HPDE6-E6E7 (cell line): ENCODE measurements around the gene TLNRD1.

ENCODE experiments used
- DNase-seq: peaks from one replicate; pipeline ENCODE4 v3.0.0; 2011; ENCODE audit warnings: missing footprints; ENCODE audit errors: extremely low spot score

TLNRD1 gene

DNA sequence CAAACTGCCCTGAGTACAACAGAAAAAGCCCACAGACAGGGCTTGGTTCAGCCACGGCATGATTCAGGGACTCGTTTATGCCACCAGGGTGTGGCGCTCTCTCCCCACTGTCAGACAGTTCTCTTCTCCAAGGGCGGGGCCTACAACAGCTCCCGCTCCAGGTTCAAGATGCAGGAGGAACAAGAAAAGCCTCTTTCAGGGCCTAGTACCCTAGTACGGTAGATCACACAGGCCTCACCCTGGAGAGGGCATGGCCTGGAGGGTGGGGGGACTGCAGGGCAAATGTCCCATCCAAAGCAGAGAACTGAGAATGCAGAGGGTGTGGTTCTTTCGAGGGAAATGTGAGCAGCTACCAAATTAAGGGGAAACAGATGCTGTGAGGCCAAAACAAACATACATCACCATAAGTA lies 23.1 kb upstream of the TLNRD1 start:
- DNase-seq, result no peak

DNA sequence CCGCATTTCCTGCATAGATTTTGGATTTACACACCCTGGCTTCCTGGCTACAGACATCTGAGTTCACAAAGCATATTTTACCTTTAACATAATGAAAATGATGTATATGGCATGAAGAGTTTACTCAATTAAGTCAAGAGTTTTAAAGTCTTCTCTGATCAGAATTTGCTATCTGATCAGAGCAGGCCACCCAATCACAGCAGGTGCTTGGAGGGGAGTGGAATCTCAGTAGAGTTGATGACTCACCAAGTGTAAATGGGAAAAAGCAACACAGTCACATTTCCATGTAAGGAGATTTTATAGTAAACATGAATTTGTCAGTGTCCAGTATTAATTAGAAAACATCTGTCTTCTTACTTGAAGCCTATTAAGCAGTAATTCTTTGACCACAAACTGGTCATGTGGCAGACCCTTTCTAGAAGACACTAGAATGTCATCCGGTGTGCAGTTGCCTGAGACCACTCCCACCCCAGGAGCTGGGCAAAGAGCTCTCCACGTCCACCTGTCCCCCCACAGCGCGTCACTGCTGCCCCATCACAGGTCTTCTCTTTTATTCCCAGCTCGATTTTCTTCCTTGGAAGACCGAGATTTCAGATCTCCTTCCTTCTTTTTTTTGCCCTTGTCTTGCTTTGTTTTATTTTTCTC lies 21.9 kb upstream of the TLNRD1 start:
- DNase-seq, result no peak

DNA sequence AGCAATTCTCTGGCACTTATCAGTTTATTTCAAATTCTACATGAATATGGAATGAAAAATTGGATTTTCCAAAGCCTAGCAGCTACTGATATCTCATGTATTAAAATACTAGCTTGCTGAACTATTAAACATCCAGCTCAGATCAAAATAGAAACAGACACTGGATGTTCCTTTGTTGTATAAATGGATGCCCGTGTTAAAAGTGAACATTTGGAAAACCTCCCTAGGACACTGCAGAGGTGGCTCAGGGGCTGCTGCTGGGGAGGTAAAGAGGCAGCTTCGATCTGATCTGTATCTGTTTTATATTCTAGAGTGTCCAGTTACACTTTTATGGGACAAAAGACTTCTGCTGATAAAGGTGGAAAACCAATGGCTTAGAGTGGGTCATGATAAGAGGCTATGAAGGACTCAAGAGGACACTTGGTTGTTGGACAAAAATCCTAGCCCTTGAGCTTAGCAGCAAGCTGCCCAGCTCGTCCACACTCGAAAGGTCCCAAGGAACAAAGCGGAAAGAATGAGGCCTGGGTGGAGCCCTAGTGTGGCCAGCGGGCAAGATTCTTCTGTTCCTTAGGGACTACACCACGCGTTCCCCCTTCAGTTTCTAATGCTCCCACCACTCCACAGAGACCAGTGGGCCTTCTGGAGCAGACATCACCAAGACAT lies 21.1 kb upstream of the TLNRD1 start:
- no peak for DNase-seq

DNA sequence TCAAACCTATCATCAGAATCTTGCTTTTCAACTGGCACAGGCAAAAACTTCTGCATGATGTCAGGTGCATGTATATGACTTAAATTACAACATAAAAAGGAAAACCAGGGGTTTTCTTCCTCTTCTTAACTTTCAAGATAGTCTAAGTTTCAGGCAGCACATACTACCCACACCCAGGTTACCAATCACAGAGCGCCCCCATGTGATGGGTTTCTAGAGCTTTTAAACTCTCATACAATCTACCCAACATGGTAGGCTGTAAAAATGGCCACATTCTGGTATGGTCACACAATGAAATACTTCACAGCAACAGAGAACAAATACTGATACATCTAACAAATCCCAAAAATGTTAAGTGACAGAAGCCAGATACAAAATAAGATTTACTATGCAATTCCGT lies 18.5 kb upstream of the TLNRD1 start:
- DNase-seq, result no peak

DNA sequence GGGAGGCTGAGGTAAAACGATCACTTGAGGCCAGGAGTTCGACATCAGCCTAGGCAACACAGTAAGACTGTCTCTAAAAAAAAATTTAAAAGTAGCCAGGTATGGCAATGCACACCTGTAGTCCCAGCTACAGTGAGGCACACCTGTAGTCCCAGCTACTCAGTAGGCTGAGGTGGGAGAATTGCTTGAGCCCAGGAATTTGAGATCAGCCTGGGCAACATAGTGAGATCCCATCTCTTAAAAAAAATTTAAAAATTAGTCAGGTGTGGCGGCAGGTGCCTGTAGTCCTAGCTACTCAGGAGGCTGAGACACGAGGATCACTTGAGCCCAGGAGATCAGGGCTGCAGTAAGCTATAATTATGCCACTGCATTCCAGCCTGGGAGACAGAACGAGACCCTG lies 17.9 kb upstream of the TLNRD1 start:
- no peak for DNase-seq

DNA sequence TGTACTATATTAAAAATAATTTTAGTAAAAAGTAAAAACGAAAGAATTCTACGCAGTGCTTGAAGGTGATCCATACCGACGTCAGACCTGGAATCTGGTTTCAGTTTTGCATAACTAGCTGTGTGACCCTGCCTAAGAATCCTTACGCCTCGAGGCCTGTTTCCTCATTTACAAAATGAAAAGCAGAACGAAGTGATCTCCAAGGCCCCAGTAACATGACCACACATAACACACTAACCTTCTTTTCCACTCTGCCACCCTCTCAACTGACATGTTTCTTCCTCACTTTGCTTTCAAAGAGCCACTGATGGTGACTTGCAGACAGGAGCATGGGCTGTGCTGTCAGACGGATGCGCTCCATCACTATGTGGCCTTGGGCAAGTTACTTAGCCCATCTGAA lies 15.9 kb upstream of the TLNRD1 start:
- no peak for DNase-seq

DNA sequence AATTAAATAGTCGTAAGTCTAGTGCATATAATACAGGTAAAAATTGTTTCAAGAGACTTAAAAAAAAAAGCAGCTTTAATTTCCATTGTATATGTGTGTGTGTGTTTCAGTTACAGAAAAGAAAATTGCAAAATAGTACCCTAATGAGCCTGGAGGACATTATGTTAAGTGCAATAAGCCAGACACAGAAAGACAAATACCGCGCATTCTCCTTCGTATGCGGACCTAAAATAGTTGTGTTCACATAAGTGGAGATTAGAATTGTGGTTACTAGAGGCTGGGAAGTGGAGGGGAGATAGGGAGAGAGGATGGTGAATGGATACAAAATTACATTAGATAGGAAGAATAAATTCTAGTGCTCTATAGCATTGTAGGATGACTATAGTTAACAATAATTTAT lies 14.7 kb upstream of the TLNRD1 start:
- DNase-seq, result no peak

DNA sequence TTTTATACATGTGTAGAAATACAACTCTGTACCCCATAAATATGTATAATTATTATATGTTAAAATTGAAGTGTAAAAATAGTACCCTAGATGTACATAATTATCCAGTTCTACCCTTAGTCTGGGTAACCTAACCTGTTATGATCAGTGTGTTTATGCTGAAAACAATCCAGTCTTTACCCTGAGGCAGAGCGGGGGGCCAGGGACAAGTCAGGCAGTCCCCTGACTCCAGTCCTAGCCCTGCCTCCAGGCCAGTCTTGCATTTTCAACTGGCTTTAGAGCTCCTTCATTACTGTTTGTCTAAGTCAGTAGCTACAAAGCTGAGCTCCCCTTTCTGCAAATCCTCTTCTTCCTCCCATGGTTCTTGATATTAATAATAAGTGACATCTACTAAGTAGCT lies 14.2 kb upstream of the TLNRD1 start:
- no peak for DNase-seq

DNA sequence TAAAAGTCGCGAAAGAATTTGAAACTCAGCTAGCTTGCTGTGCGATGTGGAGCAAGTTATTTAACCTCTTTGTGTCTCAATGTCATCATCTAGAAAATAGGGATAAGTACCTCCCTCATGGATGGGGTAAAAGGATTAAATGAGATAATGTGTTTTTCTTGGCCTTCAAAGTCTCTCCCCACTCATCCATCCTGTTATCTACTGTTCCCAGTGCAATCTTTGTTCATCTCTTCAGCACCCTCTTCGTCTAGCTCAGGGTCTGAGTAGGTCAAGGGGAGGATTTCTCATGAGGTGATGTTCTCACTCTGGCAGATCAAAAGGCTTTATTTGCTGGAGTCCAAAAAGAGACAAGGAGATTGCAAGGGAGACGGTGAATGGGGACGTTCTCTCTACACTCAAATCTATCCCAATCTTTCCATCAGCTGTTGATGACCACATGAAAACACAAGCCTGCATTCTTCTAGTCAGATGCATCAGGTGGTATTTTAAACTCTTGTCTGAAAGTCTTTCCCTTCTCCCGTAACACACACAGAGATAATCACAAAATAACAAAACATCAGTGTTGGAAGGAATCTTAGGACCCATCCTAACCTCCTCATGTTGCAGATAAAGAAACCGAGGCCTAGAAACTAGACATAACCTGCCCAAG lies 12.5 kb upstream of the TLNRD1 start:
- DNase-seq, result no peak

DNA sequence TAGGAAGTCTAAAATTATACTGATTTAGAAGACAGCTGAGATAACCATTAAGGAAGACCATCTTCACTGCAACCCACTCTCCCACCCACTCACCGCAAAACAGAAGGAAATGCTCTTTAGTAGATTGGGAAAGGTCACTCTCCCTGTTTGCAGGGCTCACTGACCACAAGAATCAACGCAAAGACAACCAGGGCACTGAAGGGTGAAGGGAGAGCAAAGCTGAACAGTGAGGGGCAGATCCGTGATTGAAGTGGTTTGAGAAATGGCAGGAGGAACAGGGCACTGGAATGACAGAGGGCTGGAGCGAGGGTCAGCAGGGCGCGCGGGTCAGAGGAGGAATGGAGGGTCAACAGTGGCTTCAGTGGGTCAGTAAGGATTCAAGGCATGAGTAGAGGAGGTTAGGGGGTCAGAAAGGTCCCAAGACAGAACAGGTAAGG lies 11.6 kb upstream of the TLNRD1 start:
- no peak for DNase-seq

DNA sequence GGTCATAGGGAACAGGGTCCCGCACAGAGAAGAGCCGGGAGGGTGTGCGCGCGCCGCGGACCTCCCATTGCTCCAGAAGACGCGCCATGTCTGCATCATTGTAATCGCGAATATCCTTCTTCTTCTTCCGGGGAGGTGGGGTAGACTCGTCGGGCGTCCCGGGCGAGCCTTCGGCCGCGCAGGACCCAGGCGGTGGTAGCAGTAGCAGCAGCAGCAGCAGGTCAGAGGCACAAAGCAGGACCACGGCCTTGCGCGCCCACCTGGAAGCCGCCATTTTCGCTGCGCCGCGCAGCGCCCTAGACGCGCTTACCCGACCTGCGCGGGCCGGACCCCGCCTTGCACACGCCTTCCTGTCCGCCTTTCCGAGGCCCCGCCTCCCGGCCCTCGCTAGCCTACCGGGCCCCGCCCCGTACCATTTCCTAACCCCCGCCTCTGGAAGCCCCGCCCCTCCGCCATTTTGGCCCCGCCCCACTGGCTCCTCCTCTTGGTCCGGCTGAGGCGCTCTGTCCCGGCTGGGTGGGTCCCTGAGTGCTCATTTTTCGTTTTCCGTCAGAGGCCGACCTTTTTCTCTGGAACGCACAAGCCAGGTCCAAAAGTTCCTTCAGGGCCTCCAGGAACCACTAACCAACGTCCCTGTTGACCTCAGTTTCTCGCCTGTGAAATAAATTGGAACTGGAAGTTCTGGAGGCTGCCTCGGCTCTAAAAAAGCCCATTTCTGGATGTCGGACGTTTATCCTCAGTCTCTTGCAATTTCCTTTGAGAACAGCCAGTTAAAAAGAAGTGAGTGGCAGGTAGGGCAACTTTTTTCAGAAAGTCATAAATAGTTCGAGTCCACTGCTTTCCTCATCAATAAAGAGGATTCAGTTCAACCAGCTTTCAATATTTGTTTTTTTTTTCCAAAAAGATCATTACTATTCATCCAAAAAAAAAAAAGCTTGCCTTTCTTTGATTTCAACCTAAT lies 10.9 kb upstream of the TLNRD1 start, which contains the start of gene MESD:
Gene MESD (minus strand): TSS at position 302 of the 961 bp plus-strand sequence. CDS start 28 bp downstream, at position 274.
- peak; percentile 95 for DNase-seq

DNA sequence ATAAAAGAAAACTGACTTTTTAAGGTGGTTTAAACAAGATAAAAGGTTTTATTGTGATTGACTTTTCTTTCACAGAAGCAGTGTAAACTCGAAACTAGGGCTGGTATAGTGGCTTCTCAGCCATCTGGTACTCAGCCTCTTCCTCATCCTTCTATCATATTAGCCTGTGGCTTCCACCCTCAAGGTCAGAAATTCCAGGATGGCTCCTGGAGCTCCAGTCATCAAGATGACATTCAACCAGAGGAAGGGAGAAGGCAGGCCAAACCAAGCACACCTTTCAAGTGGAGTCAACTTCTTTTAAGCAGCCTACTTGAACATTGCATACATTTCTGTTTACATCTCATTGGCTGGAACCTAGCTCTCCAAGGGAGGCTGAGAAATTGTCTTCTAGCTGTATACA lies 9.8 kb upstream of the TLNRD1 start:
- DNase-seq, result no peak

DNA sequence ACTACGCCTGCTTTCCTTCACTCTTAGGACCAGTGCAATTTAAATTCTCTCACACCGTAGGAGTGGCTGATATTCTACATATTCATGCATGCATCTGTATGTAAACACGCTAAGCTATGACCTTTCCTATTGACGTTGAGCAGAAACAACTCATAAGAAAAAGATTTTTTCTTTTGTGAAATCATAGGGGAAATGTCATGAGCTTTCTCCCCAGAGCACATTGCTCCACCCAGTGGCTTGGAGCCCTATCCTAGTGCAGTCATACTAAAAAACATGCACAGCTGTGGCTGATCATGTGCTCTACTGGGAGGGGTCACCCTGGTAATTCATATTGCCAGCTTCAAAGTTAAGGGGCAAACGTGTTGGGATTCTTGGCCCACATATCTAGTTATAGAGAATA lies 9.3 kb upstream of the TLNRD1 start:
- no peak for DNase-seq

DNA sequence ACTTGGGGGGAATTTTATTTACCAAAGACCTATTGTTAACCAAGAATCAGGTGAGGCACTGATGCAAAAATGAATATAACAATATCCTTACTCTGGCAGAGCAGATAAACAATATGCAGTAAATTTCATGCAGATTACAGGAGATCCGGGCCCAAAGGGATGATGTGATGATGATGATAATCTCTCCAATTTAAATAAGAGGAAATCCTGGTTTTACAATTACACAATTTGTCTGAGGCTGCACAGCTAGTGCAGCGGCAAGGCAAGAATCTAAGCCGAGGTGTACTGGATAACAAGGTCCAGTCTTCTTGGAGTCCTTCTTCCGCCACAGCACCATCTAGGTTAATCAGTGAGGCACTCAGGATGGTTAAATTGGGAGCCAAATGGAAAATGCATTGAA lies 8.7 kb upstream of the TLNRD1 start:
- no peak for DNase-seq

DNA sequence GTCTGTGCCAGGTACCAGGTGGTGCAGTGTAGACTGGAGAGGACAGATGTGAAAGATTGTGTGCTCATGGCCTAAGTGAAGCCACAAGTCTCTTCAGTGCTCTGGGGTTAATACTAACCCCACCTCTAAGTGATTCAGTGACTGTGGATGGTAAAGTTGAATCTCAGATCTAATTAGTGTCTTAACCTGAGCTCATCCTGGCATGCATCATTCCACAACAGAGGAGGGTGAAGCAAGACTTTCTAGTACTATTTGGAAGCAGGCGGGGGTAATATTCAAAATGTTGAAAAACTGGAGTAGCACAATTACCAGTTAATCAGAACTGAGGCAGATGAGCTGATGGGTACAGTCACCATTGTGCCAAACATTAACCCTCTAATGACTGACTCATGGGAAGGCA lies 8.3 kb upstream of the TLNRD1 start:
- DNase-seq, result no peak

DNA sequence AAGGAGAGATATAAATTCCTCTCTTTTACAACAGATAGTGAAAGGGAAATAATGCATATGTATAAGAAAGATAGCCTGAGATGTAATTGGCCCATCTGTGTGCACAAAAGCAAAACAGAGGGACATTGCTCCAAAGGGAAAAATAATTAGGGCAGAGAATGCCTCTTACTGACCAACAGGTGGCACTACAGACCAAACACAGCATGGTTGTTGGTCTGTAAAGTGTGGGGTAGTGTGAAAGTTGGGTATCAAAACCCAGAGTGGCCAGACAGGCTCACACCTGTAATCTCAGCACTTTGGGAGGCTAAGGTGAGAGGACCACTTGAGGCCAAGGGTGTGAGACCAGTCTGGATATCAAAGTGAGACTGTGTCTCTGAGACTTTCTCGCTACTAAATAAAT lies 4.5 kb upstream of the TLNRD1 start:
- DNase-seq, result no peak

DNA sequence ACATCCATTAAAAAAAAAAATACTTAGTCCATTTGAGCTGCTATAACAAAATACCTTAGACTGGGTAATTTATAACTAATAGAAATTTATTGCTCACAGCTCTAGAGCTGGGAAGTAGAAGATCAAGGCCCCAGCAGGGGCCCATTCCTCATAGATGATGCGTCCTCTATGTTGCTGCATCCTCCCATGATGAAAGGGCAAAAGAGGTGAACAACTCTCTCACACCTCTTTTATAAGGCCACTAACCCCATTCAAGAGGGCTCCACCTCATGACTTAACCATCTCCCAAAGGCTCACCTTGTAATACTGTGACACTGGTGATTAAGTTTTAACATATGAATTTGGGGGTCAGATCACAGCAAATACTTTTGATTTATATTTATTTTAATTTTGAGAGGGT lies 3.0 kb upstream of the TLNRD1 start:
- no peak for DNase-seq

DNA sequence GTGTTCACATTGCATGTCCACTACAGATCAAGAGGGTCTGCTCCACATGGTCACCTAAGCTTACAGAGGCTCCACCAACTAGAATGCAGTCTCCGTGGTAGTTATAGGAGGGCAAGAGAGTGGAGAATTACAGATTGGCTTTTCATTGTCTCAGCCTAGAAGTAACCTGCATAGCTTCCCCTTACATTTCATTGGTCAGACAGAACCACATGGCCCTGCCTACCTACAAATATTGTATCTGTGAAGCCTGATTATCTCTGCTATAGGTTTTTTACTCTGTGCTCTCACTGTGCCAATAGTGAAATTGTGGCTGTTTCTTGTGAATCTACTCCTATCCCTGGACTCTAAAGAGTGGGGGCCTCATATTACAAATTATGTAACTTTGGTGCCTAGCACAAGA lies 2.5 kb upstream of the TLNRD1 start:
- DNase-seq, result no peak

DNA sequence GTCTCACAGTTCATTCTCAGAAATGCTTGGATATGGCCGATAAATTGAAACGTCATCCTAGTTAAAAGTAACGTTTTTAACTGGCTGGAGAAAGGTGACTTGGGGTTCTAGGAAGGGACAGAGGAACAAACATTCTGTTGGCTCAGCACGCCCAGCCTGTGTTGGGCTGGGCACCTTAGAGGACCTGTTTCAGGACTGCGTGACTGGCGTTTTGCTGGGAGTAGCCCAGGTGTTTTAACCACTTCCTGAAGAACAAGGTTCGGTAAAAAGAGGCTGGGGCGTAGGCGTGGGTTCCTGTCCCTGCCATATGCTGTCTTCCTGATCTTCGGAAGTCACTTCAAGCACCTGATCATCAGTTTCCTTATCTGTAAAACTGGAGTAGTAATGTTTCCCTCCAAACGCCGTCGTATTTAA lies 1.1 kb upstream of the TLNRD1 start:
- DNase-seq, result peak; percentile 14

DNA sequence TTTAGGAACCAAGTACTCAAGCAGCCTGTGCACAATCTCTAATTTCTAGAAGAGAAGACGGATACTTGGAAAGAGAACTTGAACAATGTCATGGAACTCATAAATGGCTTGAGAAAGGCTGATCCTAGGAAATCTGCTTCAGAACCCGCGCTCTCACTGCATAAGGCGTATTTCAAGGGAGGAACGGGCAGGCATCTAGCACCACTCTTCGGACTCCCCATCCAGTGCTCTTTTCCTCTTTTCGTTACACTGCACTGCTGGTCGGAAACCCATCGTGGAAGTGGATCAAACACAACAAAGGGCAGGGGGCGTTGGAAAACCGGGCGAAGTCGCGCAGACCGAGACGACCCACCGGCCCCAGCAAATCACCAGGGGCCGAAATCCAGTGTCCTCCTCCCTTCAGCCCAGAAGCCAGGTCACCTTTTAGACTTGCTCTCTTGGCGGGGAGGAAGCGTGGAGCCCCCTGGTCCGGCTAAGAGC lies 539 bp upstream of the TLNRD1 start:
- no peak for DNase-seq

DNA sequence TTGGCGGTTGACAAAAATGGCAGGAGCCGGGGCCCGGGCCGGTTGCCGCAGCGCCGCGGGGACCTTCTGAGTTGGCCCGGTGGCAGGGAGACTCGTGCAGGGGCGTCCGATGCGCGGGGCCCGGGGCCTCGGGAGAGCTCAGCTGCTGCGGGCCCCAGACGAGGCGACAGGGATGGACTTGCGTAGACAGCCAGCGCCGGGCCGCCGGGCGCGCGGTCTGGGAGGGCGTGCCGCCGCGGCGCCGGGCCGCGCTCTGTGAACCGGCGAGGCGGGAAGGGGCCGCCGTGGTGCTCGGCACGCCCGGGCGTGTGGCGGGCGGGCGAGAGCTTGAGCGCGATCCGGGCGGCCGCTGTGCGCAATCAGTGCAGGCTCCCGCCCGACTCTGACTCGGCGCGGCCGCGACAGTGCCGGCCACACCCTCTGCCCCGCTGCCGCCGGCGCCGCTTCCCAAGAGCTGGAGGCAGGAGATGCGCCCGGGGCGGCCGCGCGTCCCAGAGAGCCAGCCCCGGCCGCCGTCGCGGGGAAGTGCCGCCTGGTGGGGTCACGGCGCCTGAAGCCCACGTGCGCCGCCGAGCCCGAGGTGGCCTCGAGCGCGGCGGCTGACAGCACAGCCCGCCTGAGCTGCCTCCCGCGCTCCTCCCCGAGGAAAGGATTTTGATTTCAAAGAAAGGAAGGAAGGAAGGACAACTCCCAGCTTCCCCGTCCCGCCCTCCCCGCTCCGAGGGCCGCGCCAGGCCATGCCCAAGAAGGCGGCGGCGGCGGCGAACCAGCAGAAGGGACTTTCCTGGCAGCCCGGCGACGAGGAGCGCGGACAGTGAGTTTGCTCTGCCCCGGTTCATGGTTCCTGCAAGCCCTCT lies 657 bp downstream of the TLNRD1 start:
- DNase-seq, result peak; percentile 35
